HL-60 (cell line): ENCODE measurements around the gene ACACA.

Experiments used
- CTCF ChIP-seq: IDR thresholded peaks from one replicate; pipeline ENCODE4 v1.5.1; 2011; ENCODE audit warnings: low read length, control low read depth, inconsistent platforms; ENCODE audit not compliant: insufficient read depth
- POLR2AphosphoS5 ChIP-seq: IDR thresholded peaks from 2 replicates; pipeline ENCODE4 v1.6.1; 2012; ENCODE audit warnings: low read depth

- TF ChIP-seq CTCF (no peak), POLR2AphosphoS5 (no peak)
Observed at GRCh38 chr17:37382056-37382455, 24.6 kb downstream of the ACACA start.
